GM19452 (cell line): ENCODE data around the gene TARS2.

ENCODE experiments used
- ATAC-seq: cut with Tn5 transposase; IDR thresholded peaks from one replicate; pipeline ENCODE4 v1.9.1; 2021; ENCODE audit not compliant: unreplicated experiment

The TARS2 gene

GRCh38 chr1:150555198-150555970 is 68.2 kb downstream of the TARS2 start:
- ATAC-seq: no peak

- ATAC-seq: no peak
Measured at GRCh38 chr1:150555971-150556865, 69.0 kb downstream of the TARS2 start.

GRCh38 chr1:150557065-150557600 is 69.9 kb downstream of the TARS2 start:
- ATAC-seq: no peak
